HG03571 (cell line): ENCODE data around the gene IL13RA2.

Experiments used
- ATAC-seq: cut with Tn5 transposase; IDR thresholded peaks from one replicate; pipeline ENCODE4 v1.9.1; 2021; ENCODE audit not compliant: unreplicated experiment

Gene IL13RA2

DNA sequence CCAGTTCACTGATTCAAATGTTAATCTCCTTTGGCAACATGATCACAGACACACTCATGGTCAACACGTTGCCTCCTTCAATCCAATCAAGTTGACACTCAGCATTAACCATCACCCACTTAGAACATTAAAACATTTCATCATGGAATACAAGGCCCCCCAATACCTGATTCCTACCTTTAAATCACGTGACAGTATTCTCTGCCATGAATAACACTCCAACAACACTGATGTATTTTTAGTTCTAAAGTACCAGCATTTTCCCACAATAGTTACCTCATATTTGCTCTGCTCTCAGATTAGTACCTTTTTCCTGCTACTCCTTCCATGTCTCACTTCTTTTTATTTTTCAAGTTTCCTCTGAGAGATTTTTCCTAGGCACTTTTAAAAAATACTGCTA, 19.6 kb downstream of the IL13RA2 start:
- no peak for ATAC-seq

GRCh38 chrX:114985967-114986592, 31.3 kb downstream of the IL13RA2 start:
- no peak for ATAC-seq

DNA sequence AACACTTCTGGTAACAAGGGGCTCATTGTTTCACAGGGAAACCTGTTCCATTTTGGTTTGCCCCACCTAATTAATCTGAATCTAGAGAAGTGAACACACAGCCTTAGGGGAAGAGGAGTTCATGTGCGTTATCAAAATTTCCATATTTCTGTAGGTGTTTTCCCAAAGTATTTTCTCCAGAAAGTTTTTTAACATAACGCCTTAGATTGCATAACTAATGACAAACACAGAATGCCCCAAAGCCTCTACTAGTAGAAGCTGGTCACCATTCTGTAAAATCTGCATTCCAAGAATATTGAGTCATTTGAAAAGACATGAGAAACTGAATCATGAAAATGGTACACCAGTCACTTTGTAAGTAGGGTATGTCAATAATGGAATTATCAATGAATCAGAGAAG, 41.1 kb downstream of the IL13RA2 start:
- ATAC-seq, result no peak

GRCh38 chrX:114973013-114973412, 44.4 kb downstream of the IL13RA2 start:
- no peak for ATAC-seq

GRCh38 chrX:114970806-114971205, 46.6 kb downstream of the IL13RA2 start:
- no peak for ATAC-seq

GRCh38 chrX:114964374-114964773, 53.0 kb downstream of the IL13RA2 start:
- no peak for ATAC-seq

GRCh38 chrX:114962209-114962608, 55.2 kb downstream of the IL13RA2 start:
- no peak for ATAC-seq

DNA sequence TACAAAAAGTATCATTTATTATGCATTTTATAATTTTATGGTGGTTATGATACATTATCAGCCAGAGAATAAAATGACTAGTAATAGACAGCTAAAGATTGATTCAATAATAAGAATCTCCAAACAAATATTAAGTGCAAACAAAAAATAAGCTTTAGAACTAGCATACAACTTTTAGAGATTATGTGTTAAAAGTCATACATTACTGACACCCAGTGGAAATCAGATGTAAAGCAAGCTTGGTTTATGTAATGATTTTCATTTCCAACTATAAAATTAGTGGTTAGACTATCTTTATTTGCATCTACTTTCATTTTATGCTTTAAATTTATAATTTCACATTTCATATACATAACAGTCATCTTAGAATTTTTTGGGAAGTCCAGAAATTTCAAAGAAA, 57.7 kb downstream of the IL13RA2 start:
- ATAC-seq, result no peak
